Omental fat pad (tissue), 4 donors: ENCODE data around the gene AJAP1. TPM values are rescaled to one million over a fixed set of nuclear protein-coding genes. Genes with fewer than 3 reads are reported as not detected.

Experiments used
- ATAC-seq: fragments of 150-250 bp; one replicate; pipeline ENCODE4 v1.9.1; 2016; ENCODE audit warnings: mild to moderate bottlenecking, moderate library complexity; ENCODE audit not compliant: low FRiP score
- DNase-seq: peaks from one replicate; pipeline ENCODE4 v3.0.0-alpha.2; 2019; ENCODE audit warnings: low spot score
- total RNA-seq, 4 donors: library from RNA; depleted of rRNA; stranded (reverse); fragments of >200 nt; gene quantifications; one replicate each; pipeline ENCODE4 v1.1.0, GENCODE V29; 2016
- TF ChIP-seq, protein P1 (sequence below), 3 donors: fragments of 450-650 bp; IDR thresholded peaks; one replicate each; pipeline ENCODE4 v1.5.1; 2016 to 2017; ENCODE audit warnings: antibody characterized with exemption in 3 of 3, mild to moderate bottlenecking in 3 of 3, moderate library complexity in 2 of 3

Gene AJAP1
- total RNA-seq, 4 donors from 2014 or later, result 0.06 to 0.63 (median 0.53) TPM

DNA sequence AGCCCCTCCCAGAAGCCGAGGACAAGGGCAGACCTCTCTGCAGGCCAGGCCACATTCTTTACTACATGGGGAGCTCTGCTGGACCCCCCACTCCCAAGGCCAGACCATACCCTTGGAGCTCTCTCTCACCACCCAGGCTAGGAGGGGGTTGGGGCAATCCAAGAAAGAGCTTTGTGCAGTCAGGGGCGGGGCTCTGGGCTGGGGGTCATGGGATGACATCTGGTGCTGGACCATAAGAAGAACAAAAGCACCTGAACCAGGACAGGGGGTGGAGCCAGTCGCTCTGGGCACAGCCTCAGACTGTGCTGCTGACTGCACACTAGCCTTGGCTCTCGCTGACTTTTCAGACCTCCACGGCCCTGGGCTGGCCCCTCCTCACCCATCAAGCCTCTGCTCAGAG lies 23.1 kb upstream of the AJAP1 start:
- no peak for DNase-seq
- ATAC-seq, result no peak
- TF ChIP-seq, protein P1, sequence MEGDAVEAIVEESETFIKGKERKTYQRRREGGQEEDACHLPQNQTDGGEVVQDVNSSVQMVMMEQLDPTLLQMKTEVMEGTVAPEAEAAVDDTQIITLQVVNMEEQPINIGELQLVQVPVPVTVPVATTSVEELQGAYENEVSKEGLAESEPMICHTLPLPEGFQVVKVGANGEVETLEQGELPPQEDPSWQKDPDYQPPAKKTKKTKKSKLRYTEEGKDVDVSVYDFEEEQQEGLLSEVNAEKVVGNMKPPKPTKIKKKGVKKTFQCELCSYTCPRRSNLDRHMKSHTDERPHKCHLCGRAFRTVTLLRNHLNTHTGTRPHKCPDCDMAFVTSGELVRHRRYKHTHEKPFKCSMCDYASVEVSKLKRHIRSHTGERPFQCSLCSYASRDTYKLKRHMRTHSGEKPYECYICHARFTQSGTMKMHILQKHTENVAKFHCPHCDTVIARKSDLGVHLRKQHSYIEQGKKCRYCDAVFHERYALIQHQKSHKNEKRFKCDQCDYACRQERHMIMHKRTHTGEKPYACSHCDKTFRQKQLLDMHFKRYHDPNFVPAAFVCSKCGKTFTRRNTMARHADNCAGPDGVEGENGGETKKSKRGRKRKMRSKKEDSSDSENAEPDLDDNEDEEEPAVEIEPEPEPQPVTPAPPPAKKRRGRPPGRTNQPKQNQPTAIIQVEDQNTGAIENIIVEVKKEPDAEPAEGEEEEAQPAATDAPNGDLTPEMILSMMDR (IDR thresholded peaks at IDR 0.05), result no peak

DNA sequence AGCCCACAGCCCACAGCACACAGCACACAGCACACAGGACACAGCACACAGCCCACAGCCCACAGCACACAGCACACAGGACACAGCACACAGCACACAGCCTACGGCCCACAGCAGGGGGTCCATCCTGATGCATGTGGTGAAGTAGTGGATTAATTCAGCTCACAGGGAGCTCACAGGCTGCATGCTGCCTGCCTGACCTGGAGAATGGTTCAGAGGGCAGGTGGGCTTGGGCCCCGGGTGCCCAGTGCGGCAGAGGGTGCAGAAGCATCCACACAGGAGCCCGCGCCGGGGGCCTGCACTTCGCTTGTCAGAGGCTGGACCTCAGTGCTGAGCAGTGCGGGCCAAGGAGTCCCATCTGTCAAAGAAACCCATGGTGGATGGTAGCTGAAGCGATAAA lies 21.1 kb upstream of the AJAP1 start:
- TF ChIP-seq, protein P1 (IDR thresholded peaks at IDR 0.05), result no peak
- DNase-seq, result no peak
- ATAC-seq, result no peak

DNA sequence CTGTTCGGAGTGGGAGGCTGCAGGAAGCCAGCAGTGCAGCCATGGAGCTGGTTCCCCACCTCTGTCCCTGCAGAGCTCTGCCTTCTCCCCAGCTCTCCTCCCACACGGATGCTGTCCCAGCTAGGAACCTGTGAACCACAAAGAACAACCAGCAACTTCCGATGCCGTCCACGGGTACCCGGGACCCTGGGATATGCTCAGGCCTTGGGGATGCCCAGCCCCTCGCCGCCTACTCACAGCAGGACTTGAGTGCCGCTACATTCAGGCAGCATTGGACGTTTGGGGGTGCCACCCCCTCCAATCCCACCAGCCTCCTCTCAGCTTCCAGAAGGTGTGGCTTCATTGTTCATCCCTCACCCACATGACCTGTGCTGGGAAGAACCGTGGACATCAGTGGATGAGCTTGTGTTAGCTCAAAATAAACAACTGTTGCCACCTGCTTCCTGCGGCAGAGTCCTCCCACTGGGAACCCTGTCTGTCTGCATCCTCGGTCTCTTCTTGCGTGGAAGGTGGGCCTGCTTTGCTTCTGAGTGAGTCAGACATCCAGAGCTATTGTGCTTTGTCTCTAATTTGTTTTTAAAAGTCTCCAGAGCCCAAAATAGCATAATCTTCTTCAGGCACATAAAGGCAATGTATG lies 20.1 kb upstream of the AJAP1 start:
- no peak for DNase-seq
- ATAC-seq, result no peak
- TF ChIP-seq, protein P1 (IDR thresholded peaks at IDR 0.05), result no peak

DNA sequence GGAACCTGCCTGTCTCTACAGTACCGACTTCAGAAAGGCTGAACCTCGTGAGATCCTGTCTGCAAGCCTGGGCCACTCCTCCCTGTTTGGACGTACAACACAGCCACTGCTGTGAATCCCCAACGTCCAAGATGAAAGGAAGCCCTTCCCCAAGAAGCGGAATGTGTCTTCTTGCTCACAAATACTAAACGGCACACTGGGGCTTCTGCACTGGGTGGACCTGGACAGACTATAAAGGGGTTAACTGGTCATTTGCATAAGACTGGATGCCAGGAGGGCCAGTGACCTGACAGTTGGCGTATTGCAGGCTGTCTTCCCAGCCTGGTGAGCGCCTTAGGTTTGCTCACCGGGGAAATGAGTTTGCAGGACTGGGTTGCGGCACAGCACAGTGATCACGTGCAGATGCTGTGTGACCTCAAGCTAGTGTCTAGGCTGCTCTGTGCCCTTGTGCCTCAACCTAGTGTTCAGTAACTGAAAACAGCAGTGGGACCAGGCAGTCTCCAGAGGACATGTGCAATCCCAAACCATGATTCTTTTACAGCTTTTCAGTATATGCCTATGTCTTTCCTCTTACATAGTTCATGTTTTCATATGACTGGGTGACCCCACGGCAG lies 19.5 kb upstream of the AJAP1 start:
- TF ChIP-seq, protein P1 (IDR thresholded peaks at IDR 0.05), result no peak
- ATAC-seq (no peak), DNase-seq (no peak)

DNA sequence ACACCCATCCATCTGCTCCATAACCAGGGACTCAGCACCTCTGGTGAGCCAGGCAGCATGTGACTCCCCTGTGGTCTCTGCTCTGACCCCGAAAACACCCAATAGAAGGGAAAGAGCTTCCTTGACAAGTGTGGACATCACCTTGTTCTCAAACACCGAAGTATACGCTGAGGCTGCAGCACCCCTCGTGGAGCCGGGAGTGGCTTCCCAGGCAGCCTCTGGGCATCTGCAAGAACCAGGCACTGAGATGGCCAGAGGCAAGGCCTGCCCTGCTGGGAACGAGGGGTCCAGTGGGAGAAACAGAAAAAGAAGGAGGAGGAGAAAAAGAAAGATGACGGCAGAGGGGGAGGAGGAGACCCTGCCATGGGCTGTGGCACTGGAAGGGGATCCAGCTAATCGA lies 18.2 kb upstream of the AJAP1 start:
- TF ChIP-seq, protein P1 (IDR thresholded peaks at IDR 0.05), result no peak
- no peak for DNase-seq
- no peak for ATAC-seq

DNA sequence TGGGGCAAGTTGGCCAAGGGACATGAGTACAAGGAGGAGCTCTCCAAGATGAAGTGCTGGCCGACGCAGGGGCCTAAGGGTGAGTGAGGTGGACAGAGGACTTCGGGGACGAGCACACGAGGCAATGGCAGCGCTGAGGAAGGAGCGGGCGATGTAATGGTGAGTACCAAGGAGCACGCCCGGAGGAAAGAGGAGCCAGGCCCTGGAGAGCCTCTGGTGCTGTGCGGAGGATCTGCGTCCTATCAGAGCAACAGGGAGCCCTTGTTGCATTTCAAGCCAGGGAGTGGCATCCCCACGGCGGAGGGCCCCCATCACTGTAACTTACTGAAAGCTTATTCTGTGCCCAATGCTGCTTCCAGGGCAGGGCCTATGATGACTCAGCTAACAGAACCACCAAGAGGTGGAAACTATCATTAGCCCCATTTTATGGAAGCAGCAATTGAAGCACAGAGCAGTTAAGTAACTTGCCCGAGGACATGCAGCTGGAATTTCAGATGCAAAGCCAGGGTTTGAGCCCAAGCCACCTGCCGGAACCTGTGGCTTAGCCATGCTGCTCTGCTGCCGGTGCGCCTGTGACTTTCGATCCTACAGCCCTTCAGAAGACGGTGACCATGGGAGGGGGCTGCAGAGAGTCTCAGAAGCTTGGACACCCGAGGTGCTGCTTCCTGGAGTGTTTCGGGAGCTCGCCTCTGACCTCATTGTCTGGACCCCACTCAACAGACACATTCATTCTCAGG lies 17.6 kb upstream of the AJAP1 start:
- ATAC-seq, result no peak
- DNase-seq, result no peak
- TF ChIP-seq, protein P1 (IDR thresholded peaks at IDR 0.05), result no peak
